Superior temporal gyrus (tissue), 1 donor: Measurements from ENCODE around the gene PTOV1.
A peak's percentile ranks its signal among the peaks of the same experiment; 100 is the strongest.

Experiments used
- DNase-seq: peaks from one replicate; pipeline ENCODE4 v3.0.0-alpha.2; 2016; ENCODE audit errors: extremely low spot score

The PTOV1 gene

GRCh38 chr19:49888510-49888824, 37.5 kb downstream of the PTOV1 start:
- no peak for DNase-seq

GRCh38 chr19:49889038-49889686, 38.2 kb downstream of the PTOV1 start:
- DNase-seq: no peak

- DNase-seq: peak; percentile 55
These were observed 38.9 kb downstream of the PTOV1 start for GRCh38 chr19:49889687-49890348.

GRCh38 chr19:49890349-49891311, 39.7 kb downstream of the PTOV1 start:
- DNase-seq: no peak

GRCh38 chr19:49891393-49891792, 40.4 kb downstream of the PTOV1 start:
- no peak for DNase-seq

GRCh38 chr19:49892716-49893115, 41.8 kb downstream of the PTOV1 start:
- DNase-seq: no peak

- no peak for DNase-seq
These were observed 43.2 kb downstream of the PTOV1 start for GRCh38 chr19:49894011-49894664.

- DNase-seq: no peak
These were observed 44.1 kb downstream of the PTOV1 start for GRCh38 chr19:49894879-49895565.

GRCh38 chr19:49895566-49896297, 44.8 kb downstream of the PTOV1 start:
- DNase-seq: no peak

GRCh38 chr19:49896863-49897621, 46.1 kb downstream of the PTOV1 start, which contains the start of gene IL4I1:
TSS of gene IL4I1 (minus strand) at chr19:49896887. CDS start at chr19:49896160, 727 bp downstream.
- DNase-seq: no peak

- no peak for DNase-seq
These were observed 53.2 kb downstream of the PTOV1 start for GRCh38 chr19:49904136-49904535.

GRCh38 chr19:49906879-49907564, 56.1 kb downstream of the PTOV1 start:
- DNase-seq: peak; percentile 71

- no peak for DNase-seq
These were observed 56.9 kb downstream of the PTOV1 start for GRCh38 chr19:49907745-49908446.

- no peak for DNase-seq
These were observed 57.8 kb downstream of the PTOV1 start for GRCh38 chr19:49908480-49909420.

GRCh38 chr19:49910179-49910578, 59.2 kb downstream of the PTOV1 start:
- DNase-seq: no peak
